Uterus (tissue), 2 donors: ENCODE data around the gene TPI1.

Experiments
- POLR2A ChIP-seq, 2 donors: fragments of 450-650 bp; IDR thresholded peaks; one replicate each; pipeline ENCODE4 v1.6.1; 2016; ENCODE audit warnings: antibody characterized with exemption in 2 of 2, mild to moderate bottlenecking in 1 of 2, moderate library complexity in 1 of 2
- TF ChIP-seq, protein P1 (sequence below), 4 experiments: fragments of 200-600 bp in 2 of 4; fragments of 450-650 bp in 2 of 4; sonication (generic) in 2 of 4; IDR thresholded peaks; one replicate each; pipeline ENCODE4 v1.5.1; 2016 to 2019; ENCODE audit warnings: antibody characterized with exemption in 4 of 4, mild to moderate bottlenecking in 2 of 4, moderate library complexity in 1 of 4

DNA sequence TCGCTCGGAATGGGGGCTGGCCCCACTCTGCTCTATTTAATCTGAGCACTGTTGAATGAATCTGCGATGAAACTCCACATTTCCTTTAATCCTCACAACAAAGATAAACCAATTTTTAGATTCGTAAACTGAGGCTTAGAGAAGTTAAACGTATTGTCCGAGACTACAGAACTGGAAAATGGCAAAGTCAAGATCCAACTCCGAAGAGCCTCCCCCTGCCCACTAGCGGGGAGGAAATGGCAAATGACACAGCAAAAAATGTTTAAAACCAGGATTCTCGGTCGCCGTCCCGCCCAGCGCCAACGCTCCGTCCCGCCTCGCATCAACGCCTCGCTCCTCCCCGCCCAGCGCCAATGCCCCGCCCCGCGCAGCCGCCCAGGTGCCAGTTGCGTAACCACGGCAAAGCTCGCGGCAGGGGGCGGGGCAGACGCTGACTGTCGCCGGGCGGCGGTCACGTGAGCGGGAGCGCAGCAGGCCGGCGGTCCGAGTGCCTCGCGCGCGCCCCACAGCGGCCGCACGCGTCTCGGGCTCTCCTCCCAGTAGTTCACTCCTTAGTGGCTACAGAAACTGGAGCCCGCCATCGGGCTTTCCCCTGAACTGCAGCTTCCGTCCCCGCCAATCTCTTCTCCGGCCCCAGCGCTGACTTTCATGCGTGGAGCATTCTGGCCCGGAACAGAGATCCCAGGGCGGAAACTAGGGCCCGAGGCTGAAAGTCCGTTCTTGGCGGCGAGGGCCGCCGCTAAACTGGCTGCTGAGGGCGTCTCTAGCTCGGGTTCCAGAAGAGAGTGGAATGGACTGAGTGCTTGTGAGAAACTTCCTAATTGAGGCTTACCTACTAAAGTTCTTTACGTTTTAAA is 23.7 kb downstream of the TPI1 start:
- TF ChIP-seq, protein P1, sequence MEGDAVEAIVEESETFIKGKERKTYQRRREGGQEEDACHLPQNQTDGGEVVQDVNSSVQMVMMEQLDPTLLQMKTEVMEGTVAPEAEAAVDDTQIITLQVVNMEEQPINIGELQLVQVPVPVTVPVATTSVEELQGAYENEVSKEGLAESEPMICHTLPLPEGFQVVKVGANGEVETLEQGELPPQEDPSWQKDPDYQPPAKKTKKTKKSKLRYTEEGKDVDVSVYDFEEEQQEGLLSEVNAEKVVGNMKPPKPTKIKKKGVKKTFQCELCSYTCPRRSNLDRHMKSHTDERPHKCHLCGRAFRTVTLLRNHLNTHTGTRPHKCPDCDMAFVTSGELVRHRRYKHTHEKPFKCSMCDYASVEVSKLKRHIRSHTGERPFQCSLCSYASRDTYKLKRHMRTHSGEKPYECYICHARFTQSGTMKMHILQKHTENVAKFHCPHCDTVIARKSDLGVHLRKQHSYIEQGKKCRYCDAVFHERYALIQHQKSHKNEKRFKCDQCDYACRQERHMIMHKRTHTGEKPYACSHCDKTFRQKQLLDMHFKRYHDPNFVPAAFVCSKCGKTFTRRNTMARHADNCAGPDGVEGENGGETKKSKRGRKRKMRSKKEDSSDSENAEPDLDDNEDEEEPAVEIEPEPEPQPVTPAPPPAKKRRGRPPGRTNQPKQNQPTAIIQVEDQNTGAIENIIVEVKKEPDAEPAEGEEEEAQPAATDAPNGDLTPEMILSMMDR (IDR thresholded peaks at IDR 0.05) = peak; percentile 84 to 97 (median 94)
- peak; percentile 67 to 81 for TF ChIP-seq POLR2A (IDR thresholded peaks at IDR 0.05)
